Measurements from ENCODE around the gene RASA3. TPM values are rescaled to one million over a fixed set of nuclear protein-coding genes. Genes with fewer than 3 reads are reported as not detected.

Gene RASA3
- polyA plus RNA-seq, 3 donors = 9.0 to 32.6 (median 16.6) TPM

DNA sequence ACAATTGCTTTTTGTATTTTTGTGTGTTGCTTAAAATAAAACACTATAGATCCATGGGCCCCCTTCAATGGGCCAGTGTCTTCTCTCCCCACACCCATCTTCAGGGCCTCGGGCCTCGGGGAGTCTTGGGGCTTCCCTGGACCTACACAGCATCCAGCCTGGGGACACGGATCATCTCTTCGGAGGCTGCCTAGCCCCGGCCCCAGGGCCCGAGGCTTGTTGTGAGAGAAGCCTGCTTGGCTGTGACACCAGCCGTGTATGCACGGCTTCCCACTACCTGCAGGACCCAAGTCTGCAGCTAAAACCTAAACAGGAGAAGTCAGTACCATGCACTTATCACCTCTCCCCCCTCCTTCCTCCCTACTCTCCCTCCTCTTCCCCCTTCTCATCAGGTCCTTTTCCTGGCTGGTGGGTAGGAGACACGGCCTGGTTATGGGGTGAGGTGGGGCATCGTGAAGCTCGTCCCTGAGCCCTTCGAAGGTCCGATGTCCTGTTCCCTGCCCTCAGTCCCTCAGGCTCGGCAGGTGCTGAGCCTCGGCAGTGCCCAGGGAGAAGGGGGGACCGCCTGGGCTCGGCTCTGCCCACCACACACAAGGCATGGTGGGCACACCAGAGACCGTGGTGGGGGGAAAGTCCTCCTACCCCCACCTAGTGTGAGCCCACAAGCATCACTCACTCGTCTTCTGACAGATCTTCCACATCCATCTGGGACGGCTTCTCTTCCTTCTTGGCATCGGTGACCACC lies 168.0 kb downstream of the RASA3 start:
- no peak overlapping the region for H3K4me2 ChIP-seq (replicated peaks; ENCODE audit: extremely low read depth, low read length, poor library complexity, severe bottlenecking)
- Mint-ChIP-seq H3K27me3 (ENCODE audit: low read depth in 3 of 3) (peaks cover 0 to 3% (median 0%) of the 10 kb centered on the region in 3 donors), H3K36me3 (peaks cover 0 to 2% of the 10 kb centered on the region in 2 donors), H3K27ac (no peak overlapping the region), H3K9me3 (peaks cover 4 to 28% (median 20%) of the 10 kb centered on the region in 7 donors), H3K4me1 (no peaks in the 10 kb centered on the region), H3K4me3 (no peak overlapping the region)
- H3K27ac ChIP-seq (ENCODE audit: low read depth in 1 of 2, low read length in 2 of 2) = no peak overlapping the region
- no peak for DNase-seq
- H2AFZ ChIP-seq (ENCODE audit: insufficient read depth, low read depth, low read length, poor library complexity, severe bottlenecking) = no peak overlapping the region
- no peaks in the 10 kb centered on the region for H3K4me1 ChIP-seq (ENCODE audit: control insufficient read depth in 1 of 2, insufficient read depth in 2 of 2, low read length in 2 of 2)
- H3K79me2 ChIP-seq (ENCODE audit: insufficient read depth, low read length) = no peaks in the 10 kb centered on the region
- no peaks in the 10 kb centered on the region for H3K27me3 ChIP-seq (ENCODE audit: control insufficient read depth in 2 of 2, insufficient read depth in 2 of 2, low read length in 2 of 2)
- intact Hi-C loops (cut with micrococcal nuclease) = no loop called here
- TF ChIP-seq, protein P1, sequence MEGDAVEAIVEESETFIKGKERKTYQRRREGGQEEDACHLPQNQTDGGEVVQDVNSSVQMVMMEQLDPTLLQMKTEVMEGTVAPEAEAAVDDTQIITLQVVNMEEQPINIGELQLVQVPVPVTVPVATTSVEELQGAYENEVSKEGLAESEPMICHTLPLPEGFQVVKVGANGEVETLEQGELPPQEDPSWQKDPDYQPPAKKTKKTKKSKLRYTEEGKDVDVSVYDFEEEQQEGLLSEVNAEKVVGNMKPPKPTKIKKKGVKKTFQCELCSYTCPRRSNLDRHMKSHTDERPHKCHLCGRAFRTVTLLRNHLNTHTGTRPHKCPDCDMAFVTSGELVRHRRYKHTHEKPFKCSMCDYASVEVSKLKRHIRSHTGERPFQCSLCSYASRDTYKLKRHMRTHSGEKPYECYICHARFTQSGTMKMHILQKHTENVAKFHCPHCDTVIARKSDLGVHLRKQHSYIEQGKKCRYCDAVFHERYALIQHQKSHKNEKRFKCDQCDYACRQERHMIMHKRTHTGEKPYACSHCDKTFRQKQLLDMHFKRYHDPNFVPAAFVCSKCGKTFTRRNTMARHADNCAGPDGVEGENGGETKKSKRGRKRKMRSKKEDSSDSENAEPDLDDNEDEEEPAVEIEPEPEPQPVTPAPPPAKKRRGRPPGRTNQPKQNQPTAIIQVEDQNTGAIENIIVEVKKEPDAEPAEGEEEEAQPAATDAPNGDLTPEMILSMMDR (IDR thresholded peaks at IDR 0.05) = no peak
- H3K4me3 ChIP-seq (replicated peaks in 1 of 3; ENCODE audit: low read depth in 2 of 3, low read length in 3 of 3) = no peak overlapping the region
- H4K20me1 ChIP-seq (ENCODE audit: insufficient read depth, low read length) = no peaks in the 10 kb centered on the region
- H3K9me3 ChIP-seq (replicated peaks in 1 of 2; ENCODE audit: control insufficient read depth in 1 of 2, insufficient read depth in 1 of 2, low read length in 2 of 2) = peaks cover 12 to 16% of the 10 kb centered on the region in 2 donors
- 89% methylated on average over 6 of the region's 21 CpGs for WGBS (ENCODE audit: insufficient coverage)
- H3K36me3 ChIP-seq (replicated peaks in 1 of 2; ENCODE audit: control insufficient read depth in 1 of 2, insufficient read depth in 2 of 2, low read length in 2 of 2) = no peaks in the 10 kb centered on the region
- no peak overlapping the region for H3K9ac ChIP-seq (ENCODE audit: insufficient read depth, low read length, poor library complexity, severe bottlenecking)

DNA sequence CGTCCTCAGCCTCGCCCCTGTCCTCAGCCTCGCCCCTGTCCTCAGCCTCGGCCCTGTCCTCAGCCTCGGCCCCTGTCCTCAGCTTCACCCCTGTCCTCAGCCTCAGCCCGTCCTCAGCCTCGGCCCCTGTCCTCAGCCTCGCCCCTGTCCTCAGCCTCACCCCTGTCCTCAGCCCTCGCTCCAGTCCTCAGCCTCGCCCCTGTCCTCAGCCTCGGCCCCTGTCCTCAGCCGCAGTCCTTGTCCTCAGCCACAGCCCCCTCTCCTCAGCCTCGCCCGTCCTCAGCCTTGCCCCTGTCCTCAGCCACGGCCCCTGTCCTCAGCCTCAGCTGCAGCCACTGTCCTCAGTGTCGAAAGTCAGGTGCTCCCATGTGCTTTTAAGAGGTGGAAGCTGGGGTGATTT lies 169.0 kb downstream of the RASA3 start:
- no peaks in the 10 kb centered on the region for H3K79me2 ChIP-seq (ENCODE audit: insufficient read depth, low read length)
- no peak overlapping the region for H3K27ac Mint-ChIP-seq

More for the DNA sequence above, 169.0 kb downstream of the RASA3 start:
- Histone ChIP-seq H3K4me3 (replicated peaks in 1 of 3; ENCODE audit: low read depth in 2 of 3, low read length in 3 of 3) (no peak overlapping the region), H3K9ac (ENCODE audit: insufficient read depth, low read length, poor library complexity, severe bottlenecking) (no peak overlapping the region), H3K36me3 (replicated peaks in 1 of 2; ENCODE audit: control insufficient read depth in 1 of 2, insufficient read depth in 2 of 2, low read length in 2 of 2) (no peaks in the 10 kb centered on the region), H3K4me1 (ENCODE audit: control insufficient read depth in 1 of 2, insufficient read depth in 2 of 2, low read length in 2 of 2) (no peaks in the 10 kb centered on the region), H3K4me2 (replicated peaks; ENCODE audit: extremely low read depth, low read length, poor library complexity, severe bottlenecking) (no peak overlapping the region), H3K27me3 (ENCODE audit: control insufficient read depth in 2 of 2, insufficient read depth in 2 of 2, low read length in 2 of 2) (no peaks in the 10 kb centered on the region), H4K20me1 (ENCODE audit: insufficient read depth, low read length) (no peaks in the 10 kb centered on the region), H2AFZ (ENCODE audit: insufficient read depth, low read depth, low read length, poor library complexity, severe bottlenecking) (no peak overlapping the region), H3K27ac (ENCODE audit: low read depth in 1 of 2, low read length in 2 of 2) (no peak overlapping the region), H3K9me3 (replicated peaks in 1 of 2; ENCODE audit: control insufficient read depth in 1 of 2, insufficient read depth in 1 of 2, low read length in 2 of 2) (peaks cover 23 to 26% of the 10 kb centered on the region in 2 donors)
- H3K4me1 Mint-ChIP-seq = no peaks in the 10 kb centered on the region
- peaks cover 0 to 3% (median 0%) of the 10 kb centered on the region in 3 donors for H3K27me3 Mint-ChIP-seq (ENCODE audit: low read depth in 3 of 3)
- no peak for DNase-seq
- TF ChIP-seq, protein P1 (IDR thresholded peaks at IDR 0.05) = no peak
- intact Hi-C loops (cut with micrococcal nuclease) = no loop called here
- H3K36me3 Mint-ChIP-seq = no peaks in the 10 kb centered on the region
- WGBS (ENCODE audit: insufficient coverage) = 98% methylated on average over 12 of the region's 16 CpGs
- peaks cover 10 to 37% (median 29%) of the 10 kb centered on the region in 7 donors for H3K9me3 Mint-ChIP-seq
- H3K4me3 Mint-ChIP-seq = no peak overlapping the region
